PFSK-1 (cell line): ENCODE results near the gene KRR1.

Experiments used
- FOXP2 ChIP-seq: optimal IDR thresholded peaks from 2 replicates; pipeline ENCODE3; 2011; ENCODE audit warnings: borderline replicate concordance, control low read depth, inconsistent platforms; ENCODE audit not compliant: insufficient read depth; ENCODE audit errors: extremely low read length, extremely low read depth
- POLR2AphosphoS5 ChIP-seq: IDR thresholded peaks from 2 replicates; pipeline ENCODE4 v1.6.1; 2012; ENCODE audit warnings: low read depth, mild to moderate bottlenecking, control low read depth, low read length, moderate library complexity
- REST ChIP-seq, 2 experiments: IDR thresholded peaks; 2 replicates each; pipeline versions ENCODE4 v1.6.1 to v1.8.0; 2011 to 2012; ENCODE audit warnings: low read depth in 2 of 2, low read length in 2 of 2, control low read depth in 1 of 2, inconsistent platforms in 1 of 2, mild to moderate bottlenecking in 1 of 2, moderate library complexity in 1 of 2; ENCODE audit not compliant: insufficient read depth in 1 of 2
- SIN3A ChIP-seq: IDR thresholded peaks from 2 replicates; pipeline ENCODE4 v1.6.1; 2012; ENCODE audit warnings: mild to moderate bottlenecking, low read length, moderate library complexity, borderline replicate concordance; ENCODE audit not compliant: insufficient read depth
- TAF1 ChIP-seq: IDR thresholded peaks from 2 replicates; pipeline ENCODE4 v1.6.1; 2012; ENCODE audit warnings: low read length, control low read depth, borderline replicate concordance; ENCODE audit not compliant: insufficient read depth

The KRR1 gene

DNA sequence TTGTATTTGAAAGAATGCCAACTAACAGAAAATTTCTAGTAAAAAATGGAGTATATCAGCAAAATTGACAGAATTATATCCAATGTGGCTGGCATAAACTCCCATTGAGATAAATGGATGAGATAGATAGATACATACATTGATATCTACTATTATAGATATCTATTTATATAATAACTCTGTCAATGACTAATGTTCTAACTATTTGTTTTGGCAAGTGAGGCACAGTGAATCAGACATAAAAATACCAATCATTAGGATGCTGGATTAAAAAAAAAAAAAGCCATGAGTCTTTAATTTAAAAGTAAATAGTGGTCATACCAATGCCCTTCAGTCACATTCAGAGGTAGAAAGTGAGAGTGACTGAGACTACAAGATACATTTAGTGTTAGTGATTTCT is 64.6 kb downstream of the KRR1 start:
- no peak for TF ChIP-seq POLR2AphosphoS5
- TF ChIP-seq TAF1 = no peak
- no peak for TF ChIP-seq SIN3A
- TF ChIP-seq REST (IDR thresholded peaks at IDR 0.05; ENCODE audit: insufficient read depth in 1 of 2, low read depth in 2 of 2, low read length in 2 of 2) = no peak
- no peak for TF ChIP-seq FOXP2

DNA sequence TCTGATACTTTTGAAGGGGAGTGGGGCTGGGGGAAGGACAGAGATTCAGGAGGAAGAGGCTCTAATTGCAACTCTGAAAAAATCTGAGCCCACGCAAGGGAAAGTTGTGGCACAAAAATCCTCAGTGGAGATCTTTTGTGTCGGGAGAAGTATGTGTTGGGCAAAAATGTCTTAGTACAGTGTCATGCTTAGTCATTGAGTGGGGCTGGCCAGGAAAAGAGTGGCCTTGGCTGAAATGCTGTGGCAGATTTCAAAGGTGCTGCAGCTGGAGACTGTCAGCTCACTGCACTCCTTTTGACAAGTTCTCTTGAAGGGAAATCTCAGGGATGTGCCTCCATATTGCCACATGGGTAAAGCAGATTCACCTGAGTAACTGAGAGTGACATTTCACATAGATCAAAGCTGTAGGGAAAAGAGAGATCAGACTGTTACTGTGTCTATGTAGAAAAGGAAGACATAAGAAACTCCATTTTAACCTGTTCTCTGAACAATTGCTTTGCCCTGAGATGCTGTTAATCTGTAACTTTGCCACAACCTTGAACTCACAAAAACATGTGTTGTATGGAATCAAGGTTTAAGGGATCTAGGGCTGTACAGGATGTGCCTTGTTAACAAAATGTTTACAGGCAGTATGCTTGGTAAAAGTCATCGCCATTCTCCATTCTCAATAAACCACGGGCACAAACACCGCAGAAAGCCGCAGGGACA is 66.8 kb downstream of the KRR1 start:
- no peak for TF ChIP-seq SIN3A
- no peak for TF ChIP-seq REST (IDR thresholded peaks at IDR 0.05; ENCODE audit: insufficient read depth in 1 of 2, low read depth in 2 of 2, low read length in 2 of 2)
- TF ChIP-seq POLR2AphosphoS5 = no peak
- TF ChIP-seq TAF1 = no peak
- no peak for TF ChIP-seq FOXP2

DNA sequence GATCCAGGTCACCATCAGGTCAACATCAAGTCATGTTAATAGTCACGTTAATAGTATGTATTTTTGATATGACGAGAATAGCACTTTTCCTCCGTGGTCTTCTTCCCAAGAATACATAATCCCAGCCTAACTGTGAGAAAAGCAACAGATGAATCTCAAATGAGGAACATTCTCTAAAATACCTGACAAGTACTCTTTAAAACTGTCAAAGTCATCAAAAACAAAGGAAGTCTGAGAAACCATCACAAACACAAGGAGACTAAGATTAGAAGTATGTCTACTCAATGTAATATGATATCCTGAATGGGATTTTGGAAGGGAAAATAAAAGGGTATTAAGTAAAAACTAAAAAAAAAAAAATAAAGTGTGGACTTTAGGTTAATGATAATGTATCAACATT is 67.7 kb downstream of the KRR1 start:
- TF ChIP-seq REST (IDR thresholded peaks at IDR 0.05; ENCODE audit: insufficient read depth in 1 of 2, low read depth in 2 of 2, low read length in 2 of 2) = no peak
- no peak for TF ChIP-seq POLR2AphosphoS5
- no peak for TF ChIP-seq TAF1
- no peak for TF ChIP-seq SIN3A
- TF ChIP-seq FOXP2 = no peak
